Muscle of leg (tissue), 11 donors: ENCODE measurements around the gene IFI27L1. TPM values are rescaled to one million over a fixed set of nuclear protein-coding genes. Genes with fewer than 3 reads are reported as not detected.

Source experiments
- DNase-seq: peaks from one replicate; pipeline ENCODE4 v3.0.0; 2013
- H3K27ac ChIP-seq: one replicate; pipeline ENCODE4 v1.5.1; 2013; ENCODE audit warnings: mild to moderate bottlenecking, low read length, control low read depth
- H3K27me3 ChIP-seq: one replicate; pipeline ENCODE4 v1.6.1; 2013; ENCODE audit warnings: low read length; ENCODE audit not compliant: control insufficient read depth, insufficient read depth
- H3K36me3 ChIP-seq: one replicate; pipeline ENCODE4 v1.6.1; 2013; ENCODE audit warnings: low read length; ENCODE audit not compliant: control insufficient read depth, insufficient read depth
- H3K4me1 ChIP-seq: one replicate; pipeline ENCODE4 v1.6.1; 2013; ENCODE audit warnings: low read length; ENCODE audit not compliant: control insufficient read depth, insufficient read depth
- H3K4me3 ChIP-seq: one replicate; pipeline ENCODE4 v1.5.1; 2013; ENCODE audit warnings: low read length, control low read depth
- H3K9me3 ChIP-seq: replicated peaks from 2 replicates; pipeline ENCODE4 v1.6.1; 2013; ENCODE audit warnings: low read depth, low read length; ENCODE audit not compliant: control insufficient read depth
- WGBS: methylation state at CpG from one replicate; pipeline ENCODE4 v1.1.5; 2013; ENCODE audit warnings: missing lambda C conversion rate; ENCODE audit not compliant: insufficient coverage; 5-methylcytosine and 5-hydroxymethylcytosine counted together
- polyA plus RNA-seq, 8 donors: library from polyadenylated mRNA; unstranded; fragments of 120-200 nt; gene quantifications; one replicate each; pipeline versions ENCODE4 v1.2.1 to v1.2.3, GENCODE V29; 2013; ENCODE audit warnings: inconsistent platforms in 1 of 8, low replicate concordance in 1 of 8; ENCODE audit not compliant: insufficient read length in 8 of 8, insufficient read depth in 1 of 8
- total RNA-seq: library from RNA; stranded (reverse); fragments of 120-200 nt; gene quantifications from one replicate; pipeline ENCODE4 v1.2.4, GENCODE V29; 2013

IFI27L1 gene
- total and polyA plus RNA-seq, 9 donors: 10.0 to 19.8 (median 15.0) TPM

- WGBS: 63% methylated on average over 2 of the region's 3 CpGs
- Histone ChIP-seq H3K36me3 (peaks cover 88% of the 10 kb centered on the region), H3K27ac (no peak overlapping the region), H3K27me3 (no peaks in the 10 kb centered on the region), H3K4me3 (no peak overlapping the region), H3K9me3 (no peaks in the 10 kb centered on the region), H3K4me1 (no peaks in the 10 kb centered on the region)
- DNase-seq: no peak
Observed at GRCh38 chr14:94047581-94047980, 33.5 kb upstream of the IFI27L1 start.

GRCh38 chr14:94048691-94049624 is 32.2 kb upstream of the IFI27L1 start:
- no peaks in the 10 kb centered on the region for H3K9me3 ChIP-seq
- H3K4me3 ChIP-seq: no peak overlapping the region
- H3K36me3 ChIP-seq: peaks cover 92% of the 10 kb centered on the region
- DNase-seq: no peak
- WGBS: 27% methylated on average over 2 of the region's 10 CpGs
- no peaks in the 10 kb centered on the region for H3K27me3 ChIP-seq
- H3K4me1 ChIP-seq: no peaks in the 10 kb centered on the region
- no peak overlapping the region for H3K27ac ChIP-seq

GRCh38 chr14:94049625-94050023 is 31.5 kb upstream of the IFI27L1 start:
- peaks cover 93% of the 10 kb centered on the region for H3K36me3 ChIP-seq
- no CpG with 5 or more reads among the region's 2 CpGs for WGBS
- no peak for DNase-seq
- no peaks in the 10 kb centered on the region for H3K9me3 ChIP-seq
- H3K27ac ChIP-seq: no peak overlapping the region
- no peaks in the 10 kb centered on the region for H3K27me3 ChIP-seq
- H3K4me3 ChIP-seq: no peak overlapping the region
- no peaks in the 10 kb centered on the region for H3K4me1 ChIP-seq

GRCh38 chr14:94050231-94050880 is 30.8 kb upstream of the IFI27L1 start:
- WGBS: 74% methylated on average over 4 of the region's 6 CpGs
- Histone ChIP-seq H3K4me3 (no peak overlapping the region), H3K4me1 (no peaks in the 10 kb centered on the region), H3K27me3 (no peaks in the 10 kb centered on the region), H3K27ac (no peak overlapping the region), H3K36me3 (peaks cover 93% of the 10 kb centered on the region), H3K9me3 (no peaks in the 10 kb centered on the region)
- DNase-seq: no peak

GRCh38 chr14:94051115-94051514 is 30.0 kb upstream of the IFI27L1 start:
- H3K4me3 ChIP-seq: no peak overlapping the region
- no peak overlapping the region for H3K27ac ChIP-seq
- peak; percentile 65 for DNase-seq
- 64% methylated on average over 5 of the region's 9 CpGs for WGBS
- no peaks in the 10 kb centered on the region for H3K9me3 ChIP-seq
- peaks cover 93% of the 10 kb centered on the region for H3K36me3 ChIP-seq
- no peaks in the 10 kb centered on the region for H3K27me3 ChIP-seq
- no peaks in the 10 kb centered on the region for H3K4me1 ChIP-seq

DNA sequence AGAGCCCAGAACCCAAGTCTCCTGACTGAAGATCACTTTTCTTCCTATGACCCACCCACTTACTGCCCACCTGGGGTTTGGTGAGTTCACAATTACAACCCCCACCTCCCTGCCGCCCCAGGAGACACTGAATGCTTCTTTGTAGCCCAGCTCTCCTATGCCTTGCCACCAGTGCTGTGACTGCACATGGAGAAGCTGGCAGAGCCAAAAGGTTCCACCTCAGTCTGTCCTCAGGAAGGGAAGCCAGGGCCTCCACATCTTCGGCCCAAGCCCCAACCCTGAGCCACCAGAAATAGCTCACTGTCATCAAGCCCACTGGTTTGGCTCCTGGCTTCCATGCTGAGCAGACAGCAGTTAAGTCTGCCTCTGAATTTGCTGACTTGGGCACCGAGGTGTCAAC is 29.3 kb upstream of the IFI27L1 start:
- H3K4me1 ChIP-seq: no peaks in the 10 kb centered on the region
- H3K9me3 ChIP-seq: no peaks in the 10 kb centered on the region
- DNase-seq: no peak
- WGBS: 88% methylated on average over 3 of the region's 3 CpGs
- H3K36me3 ChIP-seq: peaks cover 93% of the 10 kb centered on the region
- H3K4me3 ChIP-seq: no peak overlapping the region
- H3K27me3 ChIP-seq: no peaks in the 10 kb centered on the region
- no peak overlapping the region for H3K27ac ChIP-seq

- no peak for DNase-seq
- H3K27ac ChIP-seq: no peak overlapping the region
Observed at GRCh38 chr14:94052199-94052598, 28.9 kb upstream of the IFI27L1 start.

DNA sequence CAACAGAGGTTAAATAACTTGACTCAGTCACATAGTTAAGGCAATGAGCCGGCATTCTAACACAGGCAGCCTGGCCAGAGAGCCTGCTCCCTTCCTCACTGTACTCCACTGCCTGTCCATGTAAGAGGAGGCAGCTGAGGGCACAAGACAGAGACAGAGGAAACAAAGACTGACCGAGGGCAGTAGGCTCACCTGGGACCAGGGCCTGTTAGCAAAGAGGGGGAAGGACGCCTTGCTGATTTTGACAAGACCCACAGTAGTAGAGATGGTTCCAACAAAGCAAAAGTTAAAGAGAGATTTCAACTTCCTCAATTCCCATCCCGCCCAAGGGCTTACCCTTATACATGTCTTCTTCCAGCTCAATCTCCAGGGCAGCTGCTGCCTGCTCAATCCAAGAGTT is 28.4 kb upstream of the IFI27L1 start:
- no CpG with 5 or more reads among the region's 4 CpGs for WGBS
- DNase-seq: no peak
- no peaks in the 10 kb centered on the region for H3K9me3 ChIP-seq
- H3K27ac ChIP-seq: no peak overlapping the region
- no peak overlapping the region for H3K4me3 ChIP-seq
- H3K36me3 ChIP-seq: peaks cover 92% of the 10 kb centered on the region
- no peaks in the 10 kb centered on the region for H3K4me1 ChIP-seq
- H3K27me3 ChIP-seq: no peaks in the 10 kb centered on the region

More at GRCh38 chr14:94052199-94052598, 28.9 kb upstream of the IFI27L1 start:
- Histone ChIP-seq H3K27me3 (no peaks in the 10 kb centered on the region), H3K36me3 (peaks cover 93% of the 10 kb centered on the region), H3K4me1 (no peaks in the 10 kb centered on the region), H3K9me3 (no peaks in the 10 kb centered on the region), H3K4me3 (no peak overlapping the region)
- WGBS: no CpG with 5 or more reads among the region's 1 CpG

- no peaks in the 10 kb centered on the region for H3K9me3 ChIP-seq
- WGBS: 100% methylated on average over 1 of the region's 1 CpG
- H3K4me3 ChIP-seq: no peak overlapping the region
- H3K4me1 ChIP-seq: no peaks in the 10 kb centered on the region
- no peak overlapping the region for H3K27ac ChIP-seq
- peaks cover 92% of the 10 kb centered on the region for H3K36me3 ChIP-seq
- no peak for DNase-seq
- no peaks in the 10 kb centered on the region for H3K27me3 ChIP-seq
Observed at GRCh38 chr14:94054401-94054800, 26.7 kb upstream of the IFI27L1 start.

DNA sequence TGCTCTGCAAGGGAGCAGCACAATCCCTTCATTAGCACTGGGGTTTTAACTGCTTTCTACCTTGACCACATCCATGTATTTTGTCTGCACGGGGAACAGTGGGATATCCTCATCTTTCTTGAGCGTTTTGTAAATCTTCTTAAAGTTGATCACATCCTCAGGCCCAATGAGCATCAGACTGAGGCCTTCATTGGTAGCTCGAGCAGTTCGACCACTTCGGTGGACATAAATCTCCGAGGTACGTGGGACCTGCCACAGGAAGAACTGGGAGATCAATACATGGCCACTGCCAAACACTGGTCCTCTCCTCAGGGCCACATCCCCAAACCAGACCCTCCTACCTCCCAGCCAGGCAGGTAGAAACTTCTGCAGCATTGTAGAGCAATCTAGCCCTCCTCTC is 26.2 kb upstream of the IFI27L1 start:
- DNase-seq: no peak
- WGBS: 95% methylated on average over 7 of the region's 7 CpGs
- Histone ChIP-seq H3K36me3 (peaks cover 91% of the 10 kb centered on the region), H3K4me3 (no peak overlapping the region), H3K27me3 (no peaks in the 10 kb centered on the region), H3K27ac (no peak overlapping the region), H3K4me1 (no peaks in the 10 kb centered on the region), H3K9me3 (no peaks in the 10 kb centered on the region)
